GM12878 (cell line): ENCODE data around the gene STAG1. TPM values are rescaled to one million over a fixed set of nuclear protein-coding genes. Genes with fewer than 3 reads are reported as not detected.

ENCODE experiments used
- BACH1 ChIP-seq: fragments of 450-650 bp; IDR thresholded peaks from 2 replicates; pipeline ENCODE4 v1.6.1; 2017; ENCODE audit warnings: mild to moderate bottlenecking, borderline replicate concordance
- CHD2 ChIP-seq: IDR thresholded peaks from 2 replicates; pipeline ENCODE4 v1.6.1; 2011; ENCODE audit warnings: low read depth, low read length, improper control_type of control experiment, borderline replicate concordance
- NBN ChIP-seq: fragments of 450-650 bp; IDR thresholded peaks from 2 replicates; pipeline ENCODE4 v1.6.1; 2016
- NR2C1 ChIP-seq: fragments of 450-650 bp; IDR thresholded peaks from 2 replicates; pipeline ENCODE4 v1.6.1; 2017; ENCODE audit warnings: antibody characterized with exemption, mild to moderate bottlenecking, moderate library complexity
- PML ChIP-seq: IDR thresholded peaks from 2 replicates; pipeline ENCODE4 v1.6.1; 2012; ENCODE audit warnings: low read length, inconsistent platforms
- SIX5 ChIP-seq: IDR thresholded peaks from 2 replicates; pipeline ENCODE4 v1.6.1; 2011; ENCODE audit warnings: mild to moderate bottlenecking, low read depth, low read length, moderate library complexity; ENCODE audit not compliant: severe bottlenecking
- SMARCA5 ChIP-seq: fragments of 450-650 bp; IDR thresholded peaks from 2 replicates; pipeline ENCODE4 v1.6.1; 2017; ENCODE audit warnings: mild to moderate bottlenecking
- ZNF217 ChIP-seq: fragments of 450-650 bp; IDR thresholded peaks from 2 replicates; pipeline ENCODE4 v1.6.1; 2017; ENCODE audit warnings: antibody characterized with exemption, mild to moderate bottlenecking
- polyA plus RNA-seq, 11 experiments: library from polyadenylated mRNA; depleted of rRNA in 4 of 11; unstranded in 6 of 11; stranded (reverse) in 5 of 11; fragments of >200 nt; fragmentation: Nextera tagmentation in 4 of 11; fragmentation: Illumina TruSeq in 1 of 11; extraction: Ambion mirVana in 4 of 11; extraction: Trizol in 1 of 11; gene quantifications; 1 replicate in 1 of 11; 2 replicates in 10 of 11; pipeline versions ENCODE4 v1.2.1 to v1.2.3, GENCODE V29; 2011 to 2016; ENCODE audit warnings: inconsistent platforms in 2 of 11, missing spikeins in 2 of 11, low read depth in 1 of 11
- total RNA-seq, 4 experiments: library from RNA; depleted of rRNA in 3 of 4; stranded (reverse); fragments of >200 nt in 3 of 4; fragmentation: Illumina TruSeq in 1 of 4; extraction: Trizol in 1 of 4; gene quantifications; 2 replicates each; pipeline versions ENCODE4 v1.2.1 to v1.2.3, GENCODE V29; 2013 to 2021
- TF ChIP-seq, protein P1 (sequence below): fragments of 450-650 bp; IDR thresholded peaks from 2 replicates; pipeline ENCODE4 v1.6.1; 2017; ENCODE audit warnings: mild to moderate bottlenecking, moderate library complexity
- TF ChIP-seq, protein P2 (sequence below): fragments of 450-650 bp; IDR thresholded peaks from 2 replicates; pipeline ENCODE4 v1.6.1; 2017; ENCODE audit warnings: mild to moderate bottlenecking, moderate library complexity
- TF ChIP-seq, protein P3 (sequence below): IDR thresholded peaks from 2 replicates; pipeline ENCODE4 v1.6.1; 2012; ENCODE audit warnings: low read length, inconsistent platforms
- TF ChIP-seq, protein P4 (sequence below): IDR thresholded peaks from 2 replicates; pipeline ENCODE4 v1.6.1; 2011; ENCODE audit warnings: borderline replicate concordance, low read depth, mild to moderate bottlenecking, moderate library complexity, mixed read lengths, low read length; ENCODE audit not compliant: insufficient read depth; ENCODE audit errors: extremely low read length
- TF ChIP-seq, protein P5 (sequence below): fragments of 450-650 bp; formaldehyde crosslinking; IDR thresholded peaks from 2 replicates; pipeline ENCODE4 v1.4.0; 2022; ENCODE audit warnings: mild to moderate bottlenecking, moderate library complexity

The STAG1 gene
- total and polyA plus RNA-seq, 10 of the 15 experiments (the other 5 are each of a cell fraction or from before 2014, with no cell fraction given): 4.4 to 30.1 (median 20.2) TPM

DNA sequence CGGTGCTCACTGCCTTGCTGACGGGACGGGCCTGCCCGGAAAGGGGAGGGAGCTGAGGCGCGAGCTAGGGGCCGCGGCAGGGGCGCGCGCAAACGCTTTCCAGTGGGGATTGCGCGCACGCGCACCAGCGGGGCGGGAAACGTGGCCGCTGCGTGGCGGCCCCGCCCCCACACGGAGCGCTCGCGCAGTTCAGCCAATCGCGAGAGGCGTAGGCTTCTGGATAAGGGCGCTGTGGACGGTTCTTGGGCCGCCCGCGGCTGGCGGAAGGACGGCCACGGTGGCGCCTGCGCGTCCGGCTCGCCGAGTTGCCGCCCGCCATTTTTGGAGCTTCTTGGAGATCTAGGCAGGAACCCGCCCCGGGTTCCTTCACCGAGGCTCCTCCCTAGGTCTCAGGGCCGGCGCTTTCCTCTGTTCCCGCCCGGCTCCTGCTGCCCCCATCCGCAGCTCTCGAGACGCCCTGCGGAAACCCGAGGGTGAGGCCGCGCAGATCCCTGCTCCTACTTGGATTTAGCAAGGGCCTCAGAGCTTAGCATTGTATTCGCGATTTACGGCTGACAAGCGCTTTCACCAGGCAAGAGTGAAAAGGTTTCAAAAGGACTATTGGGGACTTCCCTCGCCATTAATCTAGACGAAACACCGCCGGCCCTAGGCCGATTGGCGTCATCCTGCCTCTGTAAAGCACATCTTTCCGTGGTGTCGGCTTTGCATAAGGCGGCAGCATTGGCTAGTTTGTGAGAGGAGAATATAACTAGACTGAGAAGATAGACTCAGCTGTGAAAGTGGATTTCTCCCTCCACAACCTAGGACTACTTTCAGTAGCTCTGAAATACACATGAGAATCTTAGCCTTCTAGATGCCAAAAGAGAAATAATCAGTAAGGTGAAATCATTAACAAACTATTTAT lies 496 bp upstream of the STAG1 start (continued):
- TF ChIP-seq, protein P1, sequence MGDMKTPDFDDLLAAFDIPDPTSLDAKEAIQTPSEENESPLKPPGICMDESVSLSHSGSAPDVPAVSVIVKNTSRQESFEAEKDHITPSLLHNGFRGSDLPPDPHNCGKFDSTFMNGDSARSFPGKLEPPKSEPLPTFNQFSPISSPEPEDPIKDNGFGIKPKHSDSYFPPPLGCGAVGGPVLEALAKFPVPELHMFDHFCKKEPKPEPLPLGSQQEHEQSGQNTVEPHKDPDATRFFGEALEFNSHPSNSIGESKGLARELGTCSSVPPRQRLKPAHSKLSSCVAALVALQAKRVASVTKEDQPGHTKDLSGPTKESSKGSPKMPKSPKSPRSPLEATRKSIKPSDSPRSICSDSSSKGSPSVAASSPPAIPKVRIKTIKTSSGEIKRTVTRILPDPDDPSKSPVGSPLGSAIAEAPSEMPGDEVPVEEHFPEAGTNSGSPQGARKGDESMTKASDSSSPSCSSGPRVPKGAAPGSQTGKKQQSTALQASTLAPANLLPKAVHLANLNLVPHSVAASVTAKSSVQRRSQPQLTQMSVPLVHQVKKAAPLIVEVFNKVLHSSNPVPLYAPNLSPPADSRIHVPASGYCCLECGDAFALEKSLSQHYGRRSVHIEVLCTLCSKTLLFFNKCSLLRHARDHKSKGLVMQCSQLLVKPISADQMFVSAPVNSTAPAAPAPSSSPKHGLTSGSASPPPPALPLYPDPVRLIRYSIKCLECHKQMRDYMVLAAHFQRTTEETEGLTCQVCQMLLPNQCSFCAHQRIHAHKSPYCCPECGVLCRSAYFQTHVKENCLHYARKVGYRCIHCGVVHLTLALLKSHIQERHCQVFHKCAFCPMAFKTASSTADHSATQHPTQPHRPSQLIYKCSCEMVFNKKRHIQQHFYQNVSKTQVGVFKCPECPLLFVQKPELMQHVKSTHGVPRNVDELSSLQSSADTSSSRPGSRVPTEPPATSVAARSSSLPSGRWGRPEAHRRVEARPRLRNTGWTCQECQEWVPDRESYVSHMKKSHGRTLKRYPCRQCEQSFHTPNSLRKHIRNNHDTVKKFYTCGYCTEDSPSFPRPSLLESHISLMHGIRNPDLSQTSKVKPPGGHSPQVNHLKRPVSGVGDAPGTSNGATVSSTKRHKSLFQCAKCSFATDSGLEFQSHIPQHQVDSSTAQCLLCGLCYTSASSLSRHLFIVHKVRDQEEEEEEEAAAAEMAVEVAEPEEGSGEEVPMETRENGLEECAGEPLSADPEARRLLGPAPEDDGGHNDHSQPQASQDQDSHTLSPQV: no peak
- peak; percentile 14; the same call in 1 of the 2 replicates for TF ChIP-seq BACH1
- TF ChIP-seq, protein P2, sequence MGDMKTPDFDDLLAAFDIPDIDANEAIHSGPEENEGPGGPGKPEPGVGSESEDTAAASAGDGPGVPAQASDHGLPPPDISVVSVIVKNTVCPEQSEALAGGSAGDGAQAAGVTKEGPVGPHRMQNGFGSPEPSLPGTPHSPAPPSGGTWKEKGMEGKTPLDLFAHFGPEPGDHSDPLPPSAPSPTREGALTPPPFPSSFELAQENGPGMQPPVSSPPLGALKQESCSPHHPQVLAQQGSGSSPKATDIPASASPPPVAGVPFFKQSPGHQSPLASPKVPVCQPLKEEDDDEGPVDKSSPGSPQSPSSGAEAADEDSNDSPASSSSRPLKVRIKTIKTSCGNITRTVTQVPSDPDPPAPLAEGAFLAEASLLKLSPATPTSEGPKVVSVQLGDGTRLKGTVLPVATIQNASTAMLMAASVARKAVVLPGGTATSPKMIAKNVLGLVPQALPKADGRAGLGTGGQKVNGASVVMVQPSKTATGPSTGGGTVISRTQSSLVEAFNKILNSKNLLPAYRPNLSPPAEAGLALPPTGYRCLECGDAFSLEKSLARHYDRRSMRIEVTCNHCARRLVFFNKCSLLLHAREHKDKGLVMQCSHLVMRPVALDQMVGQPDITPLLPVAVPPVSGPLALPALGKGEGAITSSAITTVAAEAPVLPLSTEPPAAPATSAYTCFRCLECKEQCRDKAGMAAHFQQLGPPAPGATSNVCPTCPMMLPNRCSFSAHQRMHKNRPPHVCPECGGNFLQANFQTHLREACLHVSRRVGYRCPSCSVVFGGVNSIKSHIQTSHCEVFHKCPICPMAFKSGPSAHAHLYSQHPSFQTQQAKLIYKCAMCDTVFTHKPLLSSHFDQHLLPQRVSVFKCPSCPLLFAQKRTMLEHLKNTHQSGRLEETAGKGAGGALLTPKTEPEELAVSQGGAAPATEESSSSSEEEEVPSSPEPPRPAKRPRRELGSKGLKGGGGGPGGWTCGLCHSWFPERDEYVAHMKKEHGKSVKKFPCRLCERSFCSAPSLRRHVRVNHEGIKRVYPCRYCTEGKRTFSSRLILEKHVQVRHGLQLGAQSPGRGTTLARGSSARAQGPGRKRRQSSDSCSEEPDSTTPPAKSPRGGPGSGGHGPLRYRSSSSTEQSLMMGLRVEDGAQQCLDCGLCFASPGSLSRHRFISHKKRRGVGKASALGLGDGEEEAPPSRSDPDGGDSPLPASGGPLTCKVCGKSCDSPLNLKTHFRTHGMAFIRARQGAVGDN: peak; percentile 35; the same call in 1 of the 2 replicates
- TF ChIP-seq, protein P3, sequence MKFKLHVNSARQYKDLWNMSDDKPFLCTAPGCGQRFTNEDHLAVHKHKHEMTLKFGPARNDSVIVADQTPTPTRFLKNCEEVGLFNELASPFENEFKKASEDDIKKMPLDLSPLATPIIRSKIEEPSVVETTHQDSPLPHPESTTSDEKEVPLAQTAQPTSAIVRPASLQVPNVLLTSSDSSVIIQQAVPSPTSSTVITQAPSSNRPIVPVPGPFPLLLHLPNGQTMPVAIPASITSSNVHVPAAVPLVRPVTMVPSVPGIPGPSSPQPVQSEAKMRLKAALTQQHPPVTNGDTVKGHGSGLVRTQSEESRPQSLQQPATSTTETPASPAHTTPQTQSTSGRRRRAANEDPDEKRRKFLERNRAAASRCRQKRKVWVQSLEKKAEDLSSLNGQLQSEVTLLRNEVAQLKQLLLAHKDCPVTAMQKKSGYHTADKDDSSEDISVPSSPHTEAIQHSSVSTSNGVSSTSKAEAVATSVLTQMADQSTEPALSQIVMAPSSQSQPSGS: peak; percentile 42; the same call in 1 of the 2 replicates
- TF ChIP-seq SMARCA5: peak; percentile 86; the same call in 1 of the 2 replicates
- no peak for TF ChIP-seq SIX5
- TF ChIP-seq PML: peak; percentile 75
- no peak for TF ChIP-seq NR2C1
- TF ChIP-seq, protein P4, sequence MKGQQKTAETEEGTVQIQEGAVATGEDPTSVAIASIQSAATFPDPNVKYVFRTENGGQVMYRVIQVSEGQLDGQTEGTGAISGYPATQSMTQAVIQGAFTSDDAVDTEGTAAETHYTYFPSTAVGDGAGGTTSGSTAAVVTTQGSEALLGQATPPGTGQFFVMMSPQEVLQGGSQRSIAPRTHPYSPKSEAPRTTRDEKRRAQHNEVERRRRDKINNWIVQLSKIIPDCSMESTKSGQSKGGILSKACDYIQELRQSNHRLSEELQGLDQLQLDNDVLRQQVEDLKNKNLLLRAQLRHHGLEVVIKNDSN: no peak
- peak; percentile 14; the same call in 1 of the 2 replicates for TF ChIP-seq NBN
- TF ChIP-seq CHD2: peak; percentile 92
- 0 out of 2 replicates have a peak, but pooled peaks have one; percentile 16 for TF ChIP-seq ZNF217
- TF ChIP-seq, protein P5, sequence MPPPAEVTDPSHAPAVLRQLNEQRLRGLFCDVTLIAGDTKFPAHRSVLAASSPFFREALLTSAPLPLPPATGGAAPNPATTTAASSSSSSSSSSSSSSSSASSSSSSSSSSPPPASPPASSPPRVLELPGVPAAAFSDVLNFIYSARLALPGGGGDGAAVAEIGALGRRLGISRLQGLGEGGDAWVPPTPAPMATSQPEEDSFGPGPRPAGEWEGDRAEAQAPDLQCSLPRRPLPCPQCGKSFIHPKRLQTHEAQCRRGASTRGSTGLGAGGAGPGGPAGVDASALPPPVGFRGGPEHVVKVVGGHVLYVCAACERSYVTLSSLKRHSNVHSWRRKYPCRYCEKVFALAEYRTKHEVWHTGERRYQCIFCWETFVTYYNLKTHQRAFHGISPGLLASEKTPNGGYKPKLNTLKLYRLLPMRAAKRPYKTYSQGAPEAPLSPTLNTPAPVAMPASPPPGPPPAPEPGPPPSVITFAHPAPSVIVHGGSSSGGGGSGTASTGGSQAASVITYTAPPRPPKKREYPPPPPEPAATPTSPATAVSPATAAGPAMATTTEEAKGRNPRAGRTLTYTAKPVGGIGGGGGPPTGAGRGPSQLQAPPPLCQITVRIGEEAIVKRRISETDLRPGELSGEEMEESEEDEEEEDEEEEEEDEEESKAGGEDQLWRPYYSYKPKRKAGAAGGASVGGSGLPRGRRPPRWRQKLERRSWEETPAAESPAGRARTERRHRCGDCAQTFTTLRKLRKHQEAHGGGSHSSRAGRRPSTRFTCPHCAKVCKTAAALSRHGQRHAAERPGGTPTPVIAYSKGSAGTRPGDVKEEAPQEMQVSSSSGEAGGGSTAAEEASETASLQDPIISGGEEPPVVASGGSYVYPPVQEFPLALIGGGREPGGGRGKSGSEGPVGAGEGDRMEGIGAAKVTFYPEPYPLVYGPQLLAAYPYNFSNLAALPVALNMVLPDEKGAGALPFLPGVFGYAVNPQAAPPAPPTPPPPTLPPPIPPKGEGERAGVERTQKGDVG (CRISPR knock-in tag): peak; percentile 21; the same call in 1 of the 2 replicates
